Astrocyte of the cerebellum (primary cell): Measurements from ENCODE around the gene DEPP1.
A peak's percentile ranks its signal among the peaks of the same experiment; 100 is the strongest.

Experiments
- DNase-seq: peaks from one replicate; pipeline ENCODE4 v3.0.0-alpha.2; 2011; ENCODE audit warnings: low read depth
- H3K4me3 ChIP-seq: 2 replicates; pipeline ENCODE4 v1.5.1; 2011; ENCODE audit warnings: mild to moderate bottlenecking, low read depth, low read length, moderate library complexity
- CTCF ChIP-seq: IDR thresholded peaks from 2 replicates; pipeline ENCODE4 v1.5.1; 2012; ENCODE audit warnings: low read length, low read depth, moderate library complexity, mild to moderate bottlenecking; ENCODE audit errors: missing control alignments
- in situ Hi-C: cut with HindIII; loops from 2 replicates; pipeline ENCODE4 v1.10.0; 2017; ENCODE audit warnings: low sequenced_read_pairs

Gene DEPP1

GRCh38 chr10:44979281-44980191 is 927 bp upstream of the DEPP1 start:
- no peak for DNase-seq
- TF ChIP-seq CTCF = no peak
- H3K4me3 ChIP-seq = no peak overlapping the region
- in situ Hi-C loops = no loop called here

- TF ChIP-seq CTCF = no peak
- H3K4me3 ChIP-seq = peak overlapping the region; percentile 50
- no peak for DNase-seq
- in situ Hi-C loops = no loop called here
These were observed 418 bp downstream of the DEPP1 start for GRCh38 chr10:44978213-44978569.

GRCh38 chr10:44977287-44978212 is 1.1 kb downstream of the DEPP1 start:
- in situ Hi-C loops = no loop called here
- peak overlapping the region; percentile 50 for H3K4me3 ChIP-seq
- TF ChIP-seq CTCF = no peak
- no peak for DNase-seq

GRCh38 chr10:44976352-44977198 is 2.0 kb downstream of the DEPP1 start:
- no peak overlapping the region for H3K4me3 ChIP-seq
- in situ Hi-C loops = no loop called here
- no peak for DNase-seq
- TF ChIP-seq CTCF = no peak

- no peak for DNase-seq
- no peak for TF ChIP-seq CTCF
- in situ Hi-C loops = no loop called here
- no peak overlapping the region for H3K4me3 ChIP-seq
These were observed 2.9 kb downstream of the DEPP1 start for GRCh38 chr10:44975431-44976331.
